ENCODE data around the gene FOLR2.
"Not testable (repeated sequence)": the region's sequence is repeated elsewhere in the genome, so short reads cannot be mapped to it uniquely, and the experiment has no call there.

FOLR2 gene

GRCh38 chr11:72265951-72266350 is 49.4 kb downstream of the FOLR2 start:
- Histone ChIP-seq H3K27me3 (ENCODE audit: insufficient read depth, low read depth, severe bottlenecking) (no peaks in the 10 kb centered on the region), H3K27ac (no peak overlapping the region), H3K36me3 (no peaks in the 10 kb centered on the region), H3K4me3 (ENCODE audit: low read depth, low read length) (no peak overlapping the region), H3K9me3 (ENCODE audit: severe bottlenecking) (no peaks in the 10 kb centered on the region)
- TF ChIP-seq CTCF (IDR thresholded peaks at IDR 0.05; ENCODE audit: low read depth, low read length): no peak
- DNase-seq: no peak

GRCh38 chr11:72266960-72267359 is 50.4 kb downstream of the FOLR2 start:
- not testable (repeated sequence) for H3K27ac ChIP-seq; DNase-seq; H3K27me3 ChIP-seq (ENCODE audit: insufficient read depth, low read depth, severe bottlenecking); H3K36me3 ChIP-seq; H3K9me3 ChIP-seq (ENCODE audit: severe bottlenecking); H3K4me3 ChIP-seq (ENCODE audit: low read depth, low read length)

- Histone ChIP-seq H3K9me3 (ENCODE audit: severe bottlenecking) (no peaks in the 10 kb centered on the region), H3K27ac (no peak overlapping the region), H3K36me3 (no peaks in the 10 kb centered on the region), H3K27me3 (ENCODE audit: insufficient read depth, low read depth, severe bottlenecking) (no peaks in the 10 kb centered on the region), H3K4me3 (ENCODE audit: low read depth, low read length) (no peak overlapping the region)
- no peak for DNase-seq
- TF ChIP-seq CTCF (IDR thresholded peaks at IDR 0.05; ENCODE audit: low read depth, low read length): no peak
These were observed 51.5 kb downstream of the FOLR2 start for GRCh38 chr11:72267956-72268617.
